ENCODE results near the gene DYRK1A. TPM values are rescaled to one million over a fixed set of nuclear protein-coding genes. Genes with fewer than 3 reads are reported as not detected.

The DYRK1A gene
- total and polyA plus RNA-seq, 10 of the 15 experiments (the other 5 are each of a cell fraction or from before 2014, with no cell fraction given): 2.4 to 68.6 (median 30.7) TPM

DNA sequence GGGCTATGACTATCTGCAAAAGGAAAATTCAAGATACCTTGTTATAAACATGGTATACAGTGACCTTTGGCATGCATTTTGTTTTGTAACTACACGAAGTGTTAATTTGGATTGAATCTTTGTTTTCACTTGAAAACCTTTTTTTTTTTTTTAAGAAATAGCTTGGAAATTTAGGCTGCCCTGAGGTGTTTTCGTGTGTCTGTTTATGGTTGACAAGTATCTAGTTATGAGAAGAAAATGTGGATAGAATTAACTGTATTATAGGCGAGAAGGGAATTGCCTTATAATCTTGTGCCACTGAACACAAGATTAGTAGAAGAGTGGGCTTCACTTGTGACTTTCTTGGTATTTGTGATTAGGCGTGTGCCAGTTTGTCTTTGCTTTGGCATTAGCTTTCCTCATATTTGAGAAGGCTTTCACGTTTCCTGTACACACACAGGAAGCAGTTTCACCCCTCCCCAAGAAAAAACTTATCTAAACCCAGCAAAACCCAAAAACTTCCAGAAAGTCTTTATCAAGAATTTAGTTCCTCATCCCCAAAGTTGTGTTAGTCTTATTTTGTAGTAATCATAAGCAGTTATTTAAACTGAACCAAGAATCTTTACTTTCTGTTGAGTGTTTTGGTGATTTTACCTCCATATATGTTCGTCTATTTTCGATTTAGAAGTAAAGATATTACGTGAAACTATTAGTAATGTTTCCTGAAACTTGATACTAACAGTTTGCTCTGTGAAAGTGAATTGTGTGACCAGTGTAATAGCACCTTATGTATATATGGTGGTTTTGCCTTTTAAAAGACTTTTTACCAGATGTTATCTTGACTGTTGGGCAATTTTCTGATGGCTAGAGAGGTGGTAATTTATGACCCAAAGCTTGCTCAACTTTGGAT, 3.8 kb downstream of the DYRK1A start (continued):
- TF ChIP-seq BCL3 (IDR thresholded peaks at IDR 0.05; ENCODE audit: borderline replicate concordance, insufficient read depth, low read depth, low read length, poor library complexity, severe bottlenecking): no peak
- TF ChIP-seq, protein P1, sequence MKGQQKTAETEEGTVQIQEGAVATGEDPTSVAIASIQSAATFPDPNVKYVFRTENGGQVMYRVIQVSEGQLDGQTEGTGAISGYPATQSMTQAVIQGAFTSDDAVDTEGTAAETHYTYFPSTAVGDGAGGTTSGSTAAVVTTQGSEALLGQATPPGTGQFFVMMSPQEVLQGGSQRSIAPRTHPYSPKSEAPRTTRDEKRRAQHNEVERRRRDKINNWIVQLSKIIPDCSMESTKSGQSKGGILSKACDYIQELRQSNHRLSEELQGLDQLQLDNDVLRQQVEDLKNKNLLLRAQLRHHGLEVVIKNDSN (IDR thresholded peaks at IDR 0.05; ENCODE audit: borderline replicate concordance, extremely low read length, insufficient read depth, low read depth, low read length): no peak
- no peak for TF ChIP-seq PAX5 (IDR thresholded peaks at IDR 0.05; ENCODE audit: borderline replicate concordance, low read depth, low read length)
- TF ChIP-seq JUNB (IDR thresholded peaks at IDR 0.05): peak; percentile 41
- TF ChIP-seq CREB1 (IDR thresholded peaks at IDR 0.05; ENCODE audit: low read depth): no peak
- no peak for TF ChIP-seq PAX8 (IDR thresholded peaks at IDR 0.05)
- TF ChIP-seq EZH2 (IDR thresholded peaks at IDR 0.05; ENCODE audit: borderline replicate concordance, control insufficient read depth, low read depth, low read length): no peak
- no peak for TF ChIP-seq POLR2AphosphoS5 (IDR thresholded peaks at IDR 0.05; ENCODE audit: low read length)
- no peak for TF ChIP-seq KAT2A (conservative IDR thresholded peaks at IDR 0.05; ENCODE audit: control insufficient read depth, low read depth, low read length)
- no peak for TF ChIP-seq STAT1 (conservative IDR thresholded peaks at IDR 0.05)
- TF ChIP-seq NFIC (IDR thresholded peaks at IDR 0.05; ENCODE audit: low read depth, low read length): peak; percentile 49
- no peak for TF ChIP-seq POLR2AphosphoS2 (IDR thresholded peaks at IDR 0.05; ENCODE audit: low read depth, low read length)
- TF ChIP-seq IKZF1 (conservative IDR thresholded peaks at IDR 0.05): no peak
- peak; percentile 62; the same call in 1 of the 2 replicates for TF ChIP-seq TBL1XR1 (IDR thresholded peaks at IDR 0.05; ENCODE audit: low read depth, low read length)
- no peak for TF ChIP-seq IRF3 (IDR thresholded peaks at IDR 0.05)
- no peak for TF ChIP-seq ESRRA (IDR thresholded peaks at IDR 0.05; ENCODE audit: low read length)
- TF ChIP-seq, protein P2, sequence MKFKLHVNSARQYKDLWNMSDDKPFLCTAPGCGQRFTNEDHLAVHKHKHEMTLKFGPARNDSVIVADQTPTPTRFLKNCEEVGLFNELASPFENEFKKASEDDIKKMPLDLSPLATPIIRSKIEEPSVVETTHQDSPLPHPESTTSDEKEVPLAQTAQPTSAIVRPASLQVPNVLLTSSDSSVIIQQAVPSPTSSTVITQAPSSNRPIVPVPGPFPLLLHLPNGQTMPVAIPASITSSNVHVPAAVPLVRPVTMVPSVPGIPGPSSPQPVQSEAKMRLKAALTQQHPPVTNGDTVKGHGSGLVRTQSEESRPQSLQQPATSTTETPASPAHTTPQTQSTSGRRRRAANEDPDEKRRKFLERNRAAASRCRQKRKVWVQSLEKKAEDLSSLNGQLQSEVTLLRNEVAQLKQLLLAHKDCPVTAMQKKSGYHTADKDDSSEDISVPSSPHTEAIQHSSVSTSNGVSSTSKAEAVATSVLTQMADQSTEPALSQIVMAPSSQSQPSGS (IDR thresholded peaks at IDR 0.05; ENCODE audit: low read length): peak; percentile 26; the same call in 1 of the 2 replicates
- TF ChIP-seq MEF2B (IDR thresholded peaks at IDR 0.05; ENCODE audit: partially characterized antibody, poor library complexity, severe bottlenecking): no peak
- TF ChIP-seq, protein P3, sequence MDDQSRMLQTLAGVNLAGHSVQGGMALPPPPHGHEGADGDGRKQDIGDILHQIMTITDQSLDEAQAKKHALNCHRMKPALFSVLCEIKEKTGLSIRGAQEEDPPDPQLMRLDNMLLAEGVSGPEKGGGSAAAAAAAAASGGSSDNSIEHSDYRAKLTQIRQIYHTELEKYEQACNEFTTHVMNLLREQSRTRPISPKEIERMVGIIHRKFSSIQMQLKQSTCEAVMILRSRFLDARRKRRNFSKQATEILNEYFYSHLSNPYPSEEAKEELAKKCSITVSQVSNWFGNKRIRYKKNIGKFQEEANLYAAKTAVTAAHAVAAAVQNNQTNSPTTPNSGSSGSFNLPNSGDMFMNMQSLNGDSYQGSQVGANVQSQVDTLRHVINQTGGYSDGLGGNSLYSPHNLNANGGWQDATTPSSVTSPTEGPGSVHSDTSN (IDR thresholded peaks at IDR 0.05; ENCODE audit: insufficient replicate concordance, low read depth, low read length): no peak
- no peak for TF ChIP-seq SREBF2 (IDR thresholded peaks at IDR 0.05; ENCODE audit: low read length)

Measured in GM12878 (cell line).